Endothelial cell of umbilical vein (primary cell): ENCODE measurements around the gene HHATL. TPM values are rescaled to one million over a fixed set of nuclear protein-coding genes. Genes with fewer than 3 reads are reported as not detected.

ENCODE experiments used
- BruUV-seq: library from RNA; stranded (reverse); fragments of 400-500 nt; replicated peaks from 2 replicates; lab custom pipeline; 2021; lab: Mats Ljungman, UMichigan
- CTCF ChIA-PET: fragments of 300-600, 350-600 bp; sonication (Branson Sonifier 250); formaldehyde crosslinking; loops from one replicate; lab custom pipeline; 2021; ENCODE audit warnings: antibody characterized with exemption, inconsistent platforms; lab: Charles Lee
- POLR2A ChIA-PET: fragments of 300-600, 350-600 bp; sonication (Branson Sonifier 250); formaldehyde crosslinking; loops from one replicate; lab custom pipeline; 2021; ENCODE audit warnings: antibody characterized with exemption, inconsistent platforms; lab: Charles Lee
- DNase-seq: peaks from one replicate; pipeline ENCODE4 v3.0.0-alpha.2; 2011; ENCODE audit warnings: low read depth, low spot score
- FAIRE-seq: peaks from 2 replicates; lab custom pipeline; 2011; peaks lifted over from hg19 to GRCh38; lab: Jason Lieb, UNC
- H2AFZ ChIP-seq: 2 replicates; pipeline ENCODE4 v1.6.0; 2012; ENCODE audit warnings: low read depth, low read length, control low read depth, inconsistent platforms
- H3K27ac ChIP-seq: 2 replicates; pipeline ENCODE4 v1.5.1; 2011; ENCODE audit warnings: low read depth, mild to moderate bottlenecking, control low read depth, low read length, moderate library complexity; ENCODE audit not compliant: insufficient read depth
- H3K27me3 ChIP-seq, 2 experiments: 2 replicates each; pipeline versions ENCODE4 v1.6.0 to v1.6.1; 2011; ENCODE audit warnings: low read length in 2 of 2, mixed read lengths in 1 of 2; ENCODE audit not compliant: control insufficient read depth in 2 of 2, insufficient read depth in 2 of 2
- H3K36me3 ChIP-seq, 2 experiments: 2 replicates in 1 of 2; 3 replicates in 1 of 2; pipeline ENCODE4 v1.5.1; 2011; ENCODE audit warnings: low read length in 2 of 2, mild to moderate bottlenecking in 1 of 2, moderate library complexity in 1 of 2; ENCODE audit not compliant: control insufficient read depth in 2 of 2, insufficient read depth in 2 of 2; ENCODE audit errors: extremely low read depth in 1 of 2
- H3K4me1 ChIP-seq: 3 replicates; pipeline ENCODE4 v1.5.1; 2011; ENCODE audit warnings: mild to moderate bottlenecking, low read length; ENCODE audit not compliant: control insufficient read depth, insufficient read depth; ENCODE audit errors: extremely low read depth
- H3K4me2 ChIP-seq: 2 replicates; pipeline ENCODE4 v1.6.1; 2011; ENCODE audit warnings: low read length, control low read depth, mixed read lengths; ENCODE audit not compliant: insufficient read depth
- H3K4me3 ChIP-seq, 3 experiments: fragments of 200-600 bp in 1 of 3; sonication (generic), shearing (Covaris generic) in 1 of 3; replicated peaks in 1 of 3; 2 replicates each; pipeline ENCODE4 v1.5.1; 2011 to 2016; ENCODE audit warnings: control low read depth in 3 of 3, low read length in 3 of 3, mild to moderate bottlenecking in 2 of 3, inconsistent platforms in 1 of 3, low read depth in 1 of 3, moderate library complexity in 1 of 3; ENCODE audit not compliant: insufficient read depth in 1 of 3
- H3K79me2 ChIP-seq: 2 replicates; pipeline ENCODE4 v1.6.0; 2012; ENCODE audit warnings: low read length, inconsistent platforms; ENCODE audit not compliant: control insufficient read depth, insufficient read depth
- H3K9ac ChIP-seq: replicated peaks from 2 replicates; pipeline ENCODE3; 2011; ENCODE audit warnings: low read length, control low read depth; ENCODE audit not compliant: insufficient read depth; ENCODE audit errors: extremely low read depth
- H3K9me1 ChIP-seq: replicated peaks from 3 replicates; pipeline ENCODE4 v1.6.0; 2011; ENCODE audit warnings: mild to moderate bottlenecking, low read length; ENCODE audit not compliant: control insufficient read depth, insufficient read depth; ENCODE audit errors: extremely low read depth
- H3K9me3 ChIP-seq: replicated peaks from 2 replicates; pipeline ENCODE4 v1.5.1; 2012; ENCODE audit warnings: low read length, inconsistent platforms; ENCODE audit not compliant: control insufficient read depth, insufficient read depth
- H4K20me1 ChIP-seq: replicated peaks from 2 replicates; pipeline ENCODE3; 2011; ENCODE audit warnings: mild to moderate bottlenecking, low read length; ENCODE audit not compliant: control insufficient read depth, insufficient read depth; ENCODE audit errors: extremely low read depth
- CTCF ChIP-seq, 2 donors: IDR thresholded peaks; 1 replicate in 1 of 2; 2 replicates in 1 of 2; pipeline ENCODE4 v1.5.1; 2011; ENCODE audit warnings: low read length in 2 of 2, mild to moderate bottlenecking in 2 of 2, moderate library complexity in 2 of 2, control low read depth in 1 of 2, inconsistent platforms in 1 of 2, low read depth in 1 of 2; ENCODE audit not compliant: insufficient read depth in 1 of 2; ENCODE audit errors: extremely low read depth in 1 of 2
- EZH2 ChIP-seq: IDR thresholded peaks from 2 replicates; pipeline ENCODE4 v1.6.1; 2012; ENCODE audit warnings: borderline replicate concordance, low read depth, mild to moderate bottlenecking, moderate library complexity, low read length, inconsistent platforms; ENCODE audit not compliant: severe bottlenecking
- FOS ChIP-seq: IDR thresholded peaks from 2 replicates; pipeline ENCODE4 v1.6.1; 2011; ENCODE audit warnings: mild to moderate bottlenecking, low read length, moderate library complexity, borderline replicate concordance; ENCODE audit not compliant: insufficient read depth
- GATA2 ChIP-seq: IDR thresholded peaks from 2 replicates; pipeline ENCODE4 v1.7.0; 2011; ENCODE audit warnings: low read depth, mild to moderate bottlenecking, moderate library complexity, mixed read lengths, low read length; ENCODE audit not compliant: insufficient read length, insufficient read depth
- JUN ChIP-seq: IDR thresholded peaks from 2 replicates; pipeline ENCODE4 v1.6.1; 2011; ENCODE audit warnings: borderline replicate concordance, low read depth; ENCODE audit not compliant: insufficient read length, insufficient read depth
- MYC ChIP-seq: IDR thresholded peaks from one replicate; pipeline ENCODE4 v1.6.1; 2011; ENCODE audit warnings: mild to moderate bottlenecking, low read depth, low read length
- POLR2A ChIP-seq: IDR thresholded peaks from 2 replicates; pipeline ENCODE4 v1.6.1; 2012; ENCODE audit warnings: low read depth, mild to moderate bottlenecking, control low read depth, low read length
- POLR2AphosphoS5 ChIP-seq: IDR thresholded peaks from 2 replicates; pipeline ENCODE4 v1.6.1; 2012; ENCODE audit warnings: low read depth, mild to moderate bottlenecking, control low read depth, low read length, moderate library complexity; ENCODE audit not compliant: insufficient read depth
- dilution Hi-C: fragments of 300-500 bp; cut with MboI; formaldehyde crosslinking; loops from one replicate; pipeline ENCODE4 v1.15.0; 2019; ENCODE audit warnings: low sequenced_read_pairs; ENCODE audit not compliant: extremely low pct_ligation_motif_present
- intact Hi-C: fragments of 100-400 bp; cut with micrococcal nuclease; formaldehyde crosslinking; loops from one replicate; pipeline ENCODE4 v1.10.0; 2022
- polyA plus RNA-seq, 4 experiments: library from polyadenylated mRNA; depleted of rRNA in 3 of 4; stranded (reverse) in 3 of 4; unstranded in 1 of 4; fragments of >200 nt; gene quantifications; 2 replicates each; pipeline versions ENCODE4 v1.2.1 to v1.2.3, GENCODE V29; 2011 to 2012; ENCODE audit warnings: missing spikeins in 1 of 4
- total RNA-seq: library from RNA; stranded (reverse); gene quantifications from 2 replicates; pipeline ENCODE4 v1.2.3, GENCODE V29; 2021
- TF ChIP-seq, protein P1 (sequence below): IDR thresholded peaks from 2 replicates; pipeline ENCODE4 v1.6.1; 2011; ENCODE audit not compliant: insufficient read depth, insufficient read length

Gene HHATL
- total and polyA plus RNA-seq, 2 donors (not counting 3 experiments of a cell fraction or from before 2014, with no cell fraction given) = not detected

- DNase-seq (no peak), FAIRE-seq (no peak)
- H3K79me2 ChIP-seq = no peaks in the 10 kb centered on the region
- H3K9ac ChIP-seq = no peak overlapping the region
- H3K4me2 ChIP-seq = no peak overlapping the region
- H3K9me1 ChIP-seq = no peaks in the 10 kb centered on the region
- H3K27me3 ChIP-seq = peaks cover 0 to 3% of the 10 kb centered on the region in 2 experiments
- no peak overlapping the region for H3K4me3 ChIP-seq
- no peaks in the 10 kb centered on the region for H3K4me1 ChIP-seq
- H4K20me1 ChIP-seq = no peaks in the 10 kb centered on the region
- dilution Hi-C loops (no loop called here), intact Hi-C loops (no loop called here)
- TF ChIP-seq GATA2 (no peak), POLR2AphosphoS5 (no peak), CTCF (IDR thresholded peaks at IDR 0.05; ENCODE audit: extremely low read depth in 1 of 2, insufficient read depth in 1 of 2, low read depth in 1 of 2, low read length in 2 of 2) (no peak), POLR2A (no peak), FOS (no peak), MYC (no peak), JUN (no peak), EZH2 (no peak)
- TF ChIP-seq, protein P1, sequence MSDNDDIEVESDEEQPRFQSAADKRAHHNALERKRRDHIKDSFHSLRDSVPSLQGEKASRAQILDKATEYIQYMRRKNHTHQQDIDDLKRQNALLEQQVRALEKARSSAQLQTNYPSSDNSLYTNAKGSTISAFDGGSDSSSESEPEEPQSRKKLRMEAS = no peak
- no peak overlapping the region for H2AFZ ChIP-seq
- ChIA-PET POLR2A (no interaction called here), CTCF (no interaction called here)
- no TSS peak for BruUV-seq
- no peaks in the 10 kb centered on the region for H3K36me3 ChIP-seq
- no peaks in the 10 kb centered on the region for H3K9me3 ChIP-seq
- H3K27ac ChIP-seq = no peak overlapping the region
Measured at GRCh38 chr3:42672515-42672914, 30.1 kb downstream of the HHATL start.
